Activated T-cell treated with anti-CD3 and anti-CD28 coated beads for 24 hours (primary cell): ENCODE measurements around the gene S100PBP.

Experiments
- DNase-seq: peaks from one replicate; pipeline ENCODE4 v3.0.0-alpha.2; 2020; ENCODE audit warnings: low read depth

Gene S100PBP

GRCh38 chr1:32828341-32828740, 10.9 kb downstream of the S100PBP start:
- no peak for DNase-seq

DNA sequence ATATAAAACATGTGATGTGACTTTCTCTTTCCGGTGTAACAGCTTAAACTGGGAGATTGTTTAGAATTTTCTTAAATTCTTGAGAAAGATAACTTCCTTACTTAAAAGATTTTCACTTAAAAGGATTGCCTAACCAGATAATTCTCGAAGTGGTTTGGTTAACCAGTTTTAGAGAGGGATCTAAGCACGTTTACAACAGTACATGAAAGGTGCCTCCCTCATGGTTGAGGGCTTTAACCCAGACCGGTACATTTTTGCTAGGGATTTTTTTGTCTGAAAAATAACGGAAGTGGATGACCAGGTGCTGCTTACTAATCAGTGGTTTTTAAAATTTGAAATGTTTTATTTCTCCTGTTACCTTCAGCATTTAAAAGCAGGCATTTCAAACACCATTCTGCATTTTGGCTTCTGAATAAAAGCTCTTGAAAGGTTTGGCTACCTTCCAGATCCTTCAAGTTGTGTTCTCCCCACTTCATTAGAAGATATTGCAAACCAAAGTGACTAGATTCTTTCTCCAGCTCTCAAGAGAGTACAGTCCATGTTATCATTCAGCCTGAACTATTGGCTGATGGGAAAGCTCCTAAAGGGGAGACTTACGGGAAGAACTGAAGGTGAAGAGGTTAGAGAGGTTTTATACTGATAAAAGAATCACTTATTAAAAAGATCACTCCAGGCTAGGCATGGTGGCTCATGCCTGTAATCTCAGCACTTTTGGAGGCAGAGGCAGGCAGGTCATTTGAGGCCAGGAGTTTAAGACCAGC, 12.8 kb downstream of the S100PBP start:
- DNase-seq, result no peak

GRCh38 chr1:32831878-32832277, 14.4 kb downstream of the S100PBP start:
- DNase-seq, result no peak

GRCh38 chr1:32848354-32849063, 31.1 kb downstream of the S100PBP start:
- no peak for DNase-seq

DNA sequence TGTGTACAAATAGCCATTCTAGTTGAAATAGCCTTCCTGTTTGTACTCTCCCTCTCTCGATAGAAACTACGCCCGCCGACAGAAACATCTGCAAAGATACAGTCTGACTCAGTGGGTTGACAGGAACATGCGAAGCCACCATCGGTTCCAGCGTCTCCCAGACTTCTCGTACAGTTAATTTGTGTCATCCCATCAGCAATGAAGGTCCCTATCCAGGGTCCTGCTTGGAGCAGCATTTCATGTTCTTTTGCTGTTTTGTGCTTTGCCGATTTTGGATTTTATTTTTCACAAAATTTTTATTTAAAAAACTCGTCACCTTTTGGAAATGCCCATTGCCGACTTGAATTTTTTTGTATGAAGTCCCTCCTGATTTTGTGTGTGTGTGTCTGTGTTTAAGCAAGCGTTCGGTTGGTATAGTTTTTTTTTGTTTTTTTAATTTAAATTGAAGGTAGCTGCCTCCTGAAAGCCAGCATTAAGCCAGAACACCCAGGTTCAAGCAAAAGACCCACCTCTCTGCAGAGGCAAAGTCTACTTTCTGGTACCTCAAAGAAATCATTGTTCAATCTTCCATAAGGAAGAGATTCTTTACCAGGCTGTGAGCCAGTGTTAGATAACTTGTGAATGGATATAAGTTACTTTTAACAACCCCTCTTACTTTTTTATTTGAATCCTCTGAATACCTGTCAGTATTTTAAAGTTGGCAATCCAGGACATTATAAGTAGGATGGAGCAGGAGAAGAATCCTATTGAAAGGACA, 38.6 kb downstream of the S100PBP start:
- DNase-seq, result no peak

- no peak for DNase-seq
Measured at GRCh38 chr1:32858136-32858535, 40.7 kb downstream of the S100PBP start.

- no peak for DNase-seq
Measured at GRCh38 chr1:32858791-32859190, 41.3 kb downstream of the S100PBP start.

GRCh38 chr1:32859915-32860314, 42.5 kb downstream of the S100PBP start:
- DNase-seq, result no peak

GRCh38 chr1:32860566-32860965, 43.1 kb downstream of the S100PBP start:
- no peak for DNase-seq

GRCh38 chr1:32861904-32862695, 44.6 kb downstream of the S100PBP start:
- DNase-seq, result no peak

GRCh38 chr1:32863218-32863880, 45.9 kb downstream of the S100PBP start:
- no peak for DNase-seq

GRCh38 chr1:32863881-32864245, 46.4 kb downstream of the S100PBP start:
- no peak for DNase-seq

DNA sequence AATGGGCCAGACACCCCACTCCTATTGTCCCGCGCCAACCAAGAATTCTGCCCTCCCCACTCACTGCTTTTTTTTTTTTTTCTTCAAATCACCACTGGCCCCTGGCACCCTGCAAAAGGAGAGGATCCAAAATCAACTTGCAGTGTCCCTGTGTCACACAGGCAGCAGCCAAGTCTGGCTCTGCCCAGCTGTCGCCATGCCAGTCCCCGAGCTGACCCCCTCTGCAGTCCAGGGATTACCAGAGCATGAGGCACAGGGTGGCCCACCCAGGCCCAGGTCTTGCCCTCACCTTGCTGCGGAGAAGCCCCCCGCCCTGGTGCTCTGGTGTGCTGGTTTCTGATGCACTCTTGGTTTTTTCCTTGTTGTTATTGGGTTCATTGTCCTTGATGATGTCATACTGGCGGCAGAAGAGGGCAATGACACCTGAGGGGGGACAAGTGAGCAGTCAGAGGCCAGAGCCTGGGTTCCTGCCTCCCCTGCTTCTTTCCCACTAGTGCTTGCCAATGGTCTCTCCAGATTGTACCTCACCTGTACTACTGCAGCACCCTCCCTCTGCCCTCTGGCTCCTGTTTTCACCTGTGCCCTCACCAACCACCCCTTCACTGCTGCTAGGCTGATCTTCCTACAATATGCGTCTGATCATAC, 47.0 kb downstream of the S100PBP start:
- DNase-seq, result no peak

GRCh38 chr1:32865639-32866405, 48.4 kb downstream of the S100PBP start:
- DNase-seq, result no peak

GRCh38 chr1:32867151-32867550, 49.7 kb downstream of the S100PBP start:
- no peak for DNase-seq

- DNase-seq, result no peak
Measured at GRCh38 chr1:32867671-32868070, 50.2 kb downstream of the S100PBP start.

DNA sequence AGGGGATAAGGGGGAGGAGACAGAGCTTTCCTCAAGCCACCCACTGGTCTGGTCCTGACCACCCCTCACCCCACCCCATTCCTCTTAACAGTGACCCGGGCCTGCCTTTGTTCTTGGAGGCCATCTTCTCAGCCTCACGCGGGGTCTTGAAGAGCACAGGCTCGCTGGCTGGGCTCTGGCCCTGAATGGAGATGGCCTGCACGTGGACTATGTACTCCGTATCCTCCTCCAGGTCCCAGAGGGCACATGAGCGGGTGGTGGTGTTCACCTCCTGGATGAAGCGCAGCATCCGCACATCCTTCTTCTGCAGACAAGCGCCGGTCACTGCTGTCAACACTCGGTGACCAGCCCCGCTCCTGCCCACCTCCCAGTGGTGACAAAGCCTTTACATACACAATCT, 50.6 kb downstream of the S100PBP start:
- no peak for DNase-seq

DNA sequence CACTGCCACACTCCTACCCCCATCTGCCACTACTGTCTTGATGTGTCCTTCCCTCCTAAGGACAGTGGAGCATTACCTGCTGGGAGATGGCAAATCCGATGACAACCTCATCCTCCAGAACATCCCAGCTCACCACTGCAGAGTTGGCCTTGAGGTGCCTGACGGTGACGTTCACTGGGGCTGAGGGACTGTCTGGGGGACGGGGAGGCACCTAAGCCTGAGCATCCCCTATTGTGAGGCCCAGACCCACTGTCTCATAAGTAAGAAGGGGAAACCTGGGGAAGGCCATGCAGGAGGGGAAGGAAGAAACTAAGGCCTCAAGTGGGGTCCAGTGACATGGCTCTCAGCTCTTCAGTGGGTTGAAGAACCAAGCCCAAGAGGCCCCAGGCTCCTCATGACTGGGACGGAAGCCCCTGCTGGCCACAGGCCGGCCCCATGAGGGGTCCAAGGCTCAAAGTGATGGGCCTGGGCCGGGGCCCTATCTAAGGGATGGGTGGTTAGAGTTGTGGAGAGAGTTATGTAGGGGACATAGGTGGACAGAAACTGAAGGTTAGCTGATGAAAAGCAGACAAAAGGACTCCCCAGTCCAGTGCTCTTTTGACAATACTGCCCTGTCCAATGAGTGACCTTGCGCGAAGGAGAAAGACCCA, 51.5 kb downstream of the S100PBP start:
- DNase-seq, result no peak

GRCh38 chr1:32869923-32870614, 52.6 kb downstream of the S100PBP start:
- no peak for DNase-seq
